SKM-1 treated with dmso at 0.1 percent for 144 hours (cell line): ENCODE measurements around the gene MIOS.

ENCODE experiments used
- DNase-seq: peaks from one replicate; lab custom pipeline; 2025; ENCODE audit not compliant: unreplicated experiment; lab: John Stamatoyannopoulos, UW

The MIOS gene

GRCh38 chr7:7582596-7582995 is 15.9 kb downstream of the MIOS start:
- no peak for DNase-seq

GRCh38 chr7:7583731-7584130 is 17.0 kb downstream of the MIOS start:
- no peak for DNase-seq

GRCh38 chr7:7584653-7585052 is 18.0 kb downstream of the MIOS start:
- no peak for DNase-seq

GRCh38 chr7:7585241-7585928 is 18.7 kb downstream of the MIOS start:
- no peak for DNase-seq

GRCh38 chr7:7595451-7595850 is 28.8 kb downstream of the MIOS start:
- no peak for DNase-seq

GRCh38 chr7:7596176-7596575 is 29.5 kb downstream of the MIOS start:
- DNase-seq: no peak

GRCh38 chr7:7607010-7607409 is 40.3 kb downstream of the MIOS start:
- DNase-seq: no peak

GRCh38 chr7:7609330-7609729 is 42.6 kb downstream of the MIOS start:
- DNase-seq: no peak

GRCh38 chr7:7612519-7612918 is 45.8 kb downstream of the MIOS start:
- DNase-seq: no peak

- DNase-seq: no peak
These were observed 46.5 kb downstream of the MIOS start for GRCh38 chr7:7613210-7613609.

- DNase-seq: no peak
These were observed 47.5 kb downstream of the MIOS start for GRCh38 chr7:7614018-7614741.

- DNase-seq: no peak
These were observed 50.9 kb downstream of the MIOS start for GRCh38 chr7:7617550-7617949.

- no peak for DNase-seq
These were observed 51.7 kb downstream of the MIOS start for GRCh38 chr7:7618410-7618809.

- no peak for DNase-seq
These were observed 53.6 kb downstream of the MIOS start for GRCh38 chr7:7620236-7620635.

- DNase-seq: no peak
These were observed 54.0 kb downstream of the MIOS start for GRCh38 chr7:7620644-7621210.

- no peak for DNase-seq
These were observed 61.8 kb downstream of the MIOS start for GRCh38 chr7:7628476-7628875.

GRCh38 chr7:7630626-7631329 is 64.1 kb downstream of the MIOS start:
- no peak for DNase-seq

GRCh38 chr7:7639421-7639820 is 72.7 kb downstream of the MIOS start:
- DNase-seq: no peak

GRCh38 chr7:7639847-7640220 is 73.2 kb downstream of the MIOS start:
- no peak for DNase-seq

GRCh38 chr7:7640221-7641128 is 73.8 kb downstream of the MIOS start, which contains the start of gene UMAD1:
UMAD1 (plus strand) TSS chr7:7640752; CDS start chr7:7673372, 32,620 bp downstream.
- peak; percentile 98 for DNase-seq
